SK-N-MC (cell line): ENCODE results near the gene WDR6.

Experiments used
- DNase-seq: peaks from one replicate; pipeline ENCODE4 v3.0.0-alpha.2; 2011; ENCODE audit warnings: low read depth, low spot score
- H3K27ac ChIP-seq: fragments of 200-600 bp; sonication (generic); 2 replicates; pipeline ENCODE4 v1.5.1; 2016; ENCODE audit warnings: mixed run types
- H3K36me3 ChIP-seq: fragments of 200-600 bp; sonication (generic); 2 replicates; pipeline ENCODE4 v1.6.1; 2017; ENCODE audit warnings: antibody characterized with exemption, low read length, mixed read lengths; ENCODE audit not compliant: insufficient read depth
- H3K4me3 ChIP-seq: fragments of 200-600 bp; sonication (generic); 2 replicates; pipeline ENCODE4 v1.5.1; 2016
- H3K9ac ChIP-seq: fragments of 200-600 bp; sonication (generic); 2 replicates; pipeline ENCODE4 v1.8.0; 2017; ENCODE audit warnings: mixed run types, mixed read lengths; ENCODE audit not compliant: insufficient read length
- H3K9me3 ChIP-seq: fragments of 200-600 bp; sonication (generic); 2 replicates; pipeline ENCODE4 v1.6.1; 2017; ENCODE audit warnings: low read depth, mild to moderate bottlenecking, antibody characterized with exemption, low read length, moderate library complexity, mixed read lengths
- EZH2 ChIP-seq: fragments of 200-600 bp; sonication (generic); IDR thresholded peaks from one replicate; pipeline ENCODE4 v1.6.1; 2017; ENCODE audit warnings: antibody characterized with exemption
- FOXP2 ChIP-seq: optimal IDR thresholded peaks from 2 replicates; pipeline ENCODE3; 2011; ENCODE audit warnings: mild to moderate bottlenecking, moderate library complexity; ENCODE audit not compliant: insufficient read depth; ENCODE audit errors: extremely low read length, control extremely low read depth
- POLR2AphosphoS5 ChIP-seq: IDR thresholded peaks from 2 replicates; pipeline ENCODE4 v1.6.1; 2012; ENCODE audit warnings: mild to moderate bottlenecking, low read depth, low read length, borderline replicate concordance

The WDR6 gene

DNA sequence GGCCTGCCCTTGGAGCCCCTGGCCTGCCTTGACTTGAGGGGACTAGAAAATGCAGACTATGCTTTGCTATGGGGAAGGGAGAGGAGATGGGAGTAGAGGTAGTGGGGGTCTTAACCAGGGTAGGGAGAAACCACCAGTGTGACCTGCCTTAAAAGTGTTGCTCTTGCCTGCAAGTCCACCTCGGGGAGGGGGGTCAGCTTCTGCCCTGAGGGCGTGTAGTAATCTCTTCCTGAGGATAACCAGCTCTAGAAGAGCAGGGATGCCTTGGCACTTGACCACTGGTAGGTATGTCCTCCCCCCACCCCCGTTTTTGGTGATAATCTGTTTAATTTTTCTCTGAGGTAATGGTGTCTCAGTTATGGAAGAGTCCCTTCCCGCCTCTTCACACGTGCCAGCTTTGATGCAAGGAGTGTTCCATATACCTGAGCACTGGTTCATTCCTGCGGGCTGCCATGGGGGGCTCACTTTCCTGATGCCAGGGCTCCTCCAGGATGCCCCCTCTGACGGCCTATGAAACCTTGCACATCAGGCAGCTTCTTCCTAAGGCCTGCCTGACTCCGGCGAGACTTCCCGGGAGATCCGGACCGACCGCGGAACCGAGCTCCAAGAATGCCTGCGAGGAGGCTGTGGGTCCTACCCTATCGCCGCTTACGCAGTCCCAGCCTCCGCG is 17.9 kb upstream of the WDR6 start:
- H3K9me3 ChIP-seq, result no peaks in the 10 kb centered on the region
- TF ChIP-seq FOXP2 (no peak), POLR2AphosphoS5 (peak; percentile 32; the same call in 1 of the 2 replicates)
- H3K9ac ChIP-seq, result no peak overlapping the region
- DNase-seq, result no peak
- no peak overlapping the region for H3K27ac ChIP-seq
- no peaks in the 10 kb centered on the region for H3K36me3 ChIP-seq
- H3K4me3 ChIP-seq, result peak overlapping the region; percentile 30; the same call in 1 of the 2 replicates

DNA sequence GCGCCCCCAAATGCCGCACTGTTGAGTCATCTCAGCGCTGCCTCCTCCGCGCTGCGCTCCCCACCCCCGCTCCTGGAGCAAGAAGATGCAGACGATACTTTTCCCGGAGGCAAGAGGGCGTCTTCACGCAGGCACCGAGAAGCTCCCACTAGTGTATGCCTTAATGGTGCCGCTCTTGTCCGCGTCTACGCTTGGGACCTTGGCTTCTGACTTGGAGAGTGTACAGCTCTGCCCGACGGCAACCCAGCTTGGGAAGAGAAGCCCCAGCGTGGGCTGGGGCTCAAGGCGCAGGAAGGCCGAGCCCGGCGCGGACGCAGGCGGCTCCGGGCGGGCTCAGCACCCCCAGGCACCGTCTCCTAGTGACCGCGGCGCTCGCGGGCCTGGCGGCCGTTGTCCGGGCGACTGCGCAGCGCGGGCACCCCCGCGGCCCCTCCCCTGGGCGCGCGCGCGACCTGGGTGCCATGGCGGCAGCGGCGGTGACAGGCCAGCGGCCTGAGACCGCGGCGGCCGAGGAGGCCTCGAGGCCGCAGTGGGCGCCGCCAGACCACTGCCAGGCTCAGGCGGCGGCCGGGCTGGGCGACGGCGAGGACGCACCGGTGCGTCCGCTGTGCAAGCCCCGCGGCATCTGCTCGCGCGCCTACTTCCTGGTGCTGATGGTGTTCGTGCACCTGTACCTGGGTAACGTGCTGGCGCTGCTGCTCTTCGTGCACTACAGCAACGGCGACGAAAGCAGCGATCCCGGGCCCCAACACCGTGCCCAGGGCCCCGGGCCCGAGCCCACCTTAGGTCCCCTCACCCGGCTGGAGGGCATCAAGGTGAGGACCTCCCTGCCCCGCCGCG is 17.2 kb upstream of the WDR6 start, which contains the start of gene P4HTM:
P4HTM (plus strand) TSS at position 446 of the 840 bp plus-strand sequence; CDS start at position 462, 16 bp downstream.
- H3K4me3 ChIP-seq, result peak within 1 kb of the TSS; percentile 30; the same call in 1 of the 2 replicates
- H3K9ac ChIP-seq, result no peak within 1 kb of the TSS
- no peak for TF ChIP-seq FOXP2
- no peak for TF ChIP-seq EZH2
- TF ChIP-seq POLR2AphosphoS5, result no peak
- no peaks in the 10 kb centered on the region for H3K36me3 ChIP-seq
- no peaks in the 10 kb centered on the region for H3K9me3 ChIP-seq
- DNase-seq, result no peak
- no peak within 1 kb of the TSS for H3K27ac ChIP-seq

DNA sequence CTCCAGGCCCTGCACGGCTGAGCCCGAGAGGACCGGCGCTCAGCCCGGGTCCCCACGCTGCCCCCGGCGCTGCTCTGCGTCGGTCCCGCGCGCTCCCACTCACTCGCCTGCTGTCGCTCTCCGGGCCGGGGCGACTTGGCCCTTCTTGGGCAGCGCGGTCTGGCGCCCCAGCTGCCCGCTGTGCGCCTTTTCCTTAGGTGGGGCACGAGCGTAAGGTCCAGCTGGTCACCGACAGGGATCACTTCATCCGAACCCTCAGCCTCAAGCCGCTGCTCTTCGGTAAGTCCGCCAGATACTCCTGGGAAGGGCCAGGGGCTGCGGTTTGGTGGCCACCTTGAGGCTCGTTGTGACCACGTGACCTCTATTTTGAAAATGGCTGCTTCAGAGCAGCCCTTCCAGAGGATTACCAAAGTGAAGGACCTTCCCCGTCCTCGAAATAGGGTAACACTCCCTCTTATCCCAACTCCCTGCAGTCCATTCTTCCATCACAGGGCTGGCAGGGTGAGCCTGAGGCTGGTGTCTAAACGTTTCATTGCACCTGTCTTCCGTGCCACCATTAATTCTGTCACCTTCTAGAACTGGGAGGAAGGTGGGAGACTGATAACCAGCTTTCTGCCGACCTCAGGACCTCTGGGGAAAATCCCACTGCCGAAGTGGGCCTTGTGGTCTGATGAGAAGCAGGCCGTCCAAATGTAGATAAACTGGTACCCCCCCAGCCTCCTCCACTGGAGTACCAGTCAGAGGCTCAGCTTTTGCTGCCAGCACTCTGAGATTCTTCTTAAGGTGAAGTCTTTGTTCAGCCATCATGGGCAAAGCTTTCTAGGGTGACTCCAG is 16.3 kb upstream of the WDR6 start:
- Histone ChIP-seq H3K9ac (no peak overlapping the region), H3K27ac (no peak overlapping the region), H3K9me3 (no peaks in the 10 kb centered on the region), H3K4me3 (no peak overlapping the region), H3K36me3 (no peaks in the 10 kb centered on the region)
- DNase-seq, result no peak
- no peak for TF ChIP-seq POLR2AphosphoS5
- TF ChIP-seq EZH2, result no peak
- TF ChIP-seq FOXP2, result no peak

DNA sequence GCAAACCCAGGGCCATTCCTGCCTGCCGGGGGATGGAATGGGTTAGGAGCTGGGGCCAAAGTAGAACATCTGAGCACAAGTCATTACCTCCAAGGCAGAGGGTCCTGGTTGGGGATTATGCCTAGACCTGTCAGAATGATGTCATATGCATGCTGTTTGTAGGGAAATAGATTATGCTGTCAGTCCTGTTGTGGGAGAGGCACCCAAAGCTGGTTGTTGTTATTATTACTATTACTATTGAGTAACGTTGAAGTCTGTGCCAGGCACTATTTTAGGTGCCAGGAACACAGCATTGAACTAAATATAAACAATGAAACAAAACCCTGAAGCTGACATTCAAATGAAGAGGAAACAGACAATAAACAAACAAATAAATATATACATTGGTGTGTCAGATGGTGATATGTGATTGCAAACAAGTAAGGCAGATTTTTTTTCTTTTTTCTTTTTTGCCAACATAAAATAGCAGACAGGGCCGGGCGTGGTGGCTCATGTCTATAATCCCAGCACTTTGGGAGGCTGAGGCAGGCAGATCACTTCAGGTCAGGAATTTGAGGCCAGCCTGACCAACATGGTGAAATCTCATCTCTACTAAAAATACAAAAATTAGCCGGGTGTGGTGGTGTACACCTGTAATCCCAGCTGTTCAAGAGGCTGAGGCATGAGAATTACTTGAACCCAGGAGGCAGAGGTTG is 15.2 kb upstream of the WDR6 start:
- H3K9me3 ChIP-seq, result no peaks in the 10 kb centered on the region
- H3K36me3 ChIP-seq, result no peaks in the 10 kb centered on the region
- H3K27ac ChIP-seq, result no peak overlapping the region
- TF ChIP-seq POLR2AphosphoS5, result no peak
- no peak for TF ChIP-seq EZH2
- TF ChIP-seq FOXP2, result no peak
- DNase-seq, result no peak
- no peak overlapping the region for H3K4me3 ChIP-seq
- no peak overlapping the region for H3K9ac ChIP-seq

DNA sequence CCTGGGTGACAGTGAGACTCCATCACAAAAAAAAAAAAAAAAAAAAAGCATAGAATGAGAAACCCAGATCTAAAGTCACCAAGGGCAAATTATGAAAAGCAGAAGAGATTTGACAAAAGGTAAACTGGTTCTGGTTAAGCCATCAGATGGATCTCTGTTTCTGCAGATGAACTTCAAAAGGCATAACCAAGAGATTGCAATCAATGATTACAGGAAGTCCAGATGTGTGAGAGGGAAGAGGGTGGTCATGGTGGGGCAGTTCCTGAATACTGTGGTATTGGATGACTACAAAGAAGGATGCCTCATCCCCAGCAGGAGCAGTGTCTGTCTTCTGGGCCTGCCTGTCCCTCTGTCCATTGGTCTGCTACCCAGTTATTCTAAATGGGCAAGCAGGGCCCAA is 13.4 kb upstream of the WDR6 start:
- Histone ChIP-seq H3K9me3 (no peaks in the 10 kb centered on the region), H3K9ac (no peak overlapping the region)

DNA sequence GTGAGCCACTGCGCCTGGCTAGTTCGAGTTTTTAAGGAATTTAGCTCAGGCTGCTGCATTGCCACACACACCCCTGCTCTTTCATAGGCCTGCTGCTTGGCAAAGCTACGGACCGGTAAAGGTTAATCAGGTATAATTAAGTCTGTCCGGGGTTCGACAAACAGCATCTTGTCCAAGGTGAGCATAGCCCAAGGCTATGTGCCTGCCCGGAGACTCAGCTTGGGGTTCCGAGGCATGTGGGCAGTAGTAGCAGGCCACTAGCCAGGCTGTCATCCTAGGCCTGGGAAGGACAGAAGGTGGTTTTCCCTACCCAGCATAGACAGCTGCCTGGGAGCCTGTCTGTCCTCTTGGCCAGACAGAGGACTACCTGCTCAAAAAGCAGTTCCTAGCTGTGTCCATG is 10.6 kb upstream of the WDR6 start:
- Histone ChIP-seq H3K4me3 (no peak overlapping the region), H3K27ac (no peak overlapping the region)
- DNase-seq, result no peak

More for the DNA sequence above, 13.4 kb upstream of the WDR6 start:
- Histone ChIP-seq H3K4me3 (no peak overlapping the region), H3K36me3 (no peaks in the 10 kb centered on the region), H3K27ac (no peak overlapping the region)
- TF ChIP-seq FOXP2 (no peak), POLR2AphosphoS5 (no peak), EZH2 (no peak)
- DNase-seq, result no peak

DNA sequence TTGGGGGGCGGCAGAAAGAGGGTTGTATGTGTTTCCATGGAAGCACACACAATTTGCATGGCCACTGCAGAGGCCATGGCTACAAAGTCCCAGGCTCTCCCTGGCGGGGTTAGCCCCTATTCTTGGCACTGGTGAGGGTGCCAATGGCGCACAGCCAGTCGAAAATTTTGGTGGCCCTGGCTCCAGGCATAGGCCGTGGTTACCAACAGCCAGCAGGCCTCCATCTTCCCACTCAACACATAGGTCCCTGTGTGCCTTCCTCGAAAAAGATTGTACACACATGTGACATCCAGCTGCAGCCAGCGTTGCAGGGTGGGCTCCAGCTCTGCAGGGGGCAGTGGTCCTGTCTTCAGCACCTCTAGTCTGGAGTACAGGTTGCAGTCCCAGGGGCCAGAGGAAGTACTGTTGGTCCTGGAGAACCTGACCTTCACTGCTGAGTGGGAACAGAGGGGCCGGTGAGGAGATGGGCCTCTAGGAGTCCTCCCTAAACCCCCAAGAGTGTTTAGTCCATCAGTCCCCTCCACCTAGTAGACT is 10.0 kb upstream of the WDR6 start:
- Histone ChIP-seq H3K27ac (no peak overlapping the region), H3K9ac (no peak overlapping the region), H3K36me3 (no peaks in the 10 kb centered on the region), H3K4me3 (no peak overlapping the region), H3K9me3 (no peaks in the 10 kb centered on the region)
- DNase-seq, result no peak
- TF ChIP-seq EZH2 (no peak), FOXP2 (no peak), POLR2AphosphoS5 (no peak)

More for the DNA sequence above, 10.6 kb upstream of the WDR6 start:
- Histone ChIP-seq H3K9ac (no peak overlapping the region), H3K9me3 (no peaks in the 10 kb centered on the region), H3K36me3 (no peaks in the 10 kb centered on the region)
- no peak for TF ChIP-seq POLR2AphosphoS5
- no peak for TF ChIP-seq EZH2
- no peak for TF ChIP-seq FOXP2
